Cardiac fibroblast (primary cell): ENCODE data around the gene CCDC136.

Experiments used
- DNase-seq, 2 donors: peaks; one replicate each; pipeline versions ENCODE4 v3.0.0 to v3.0.0-alpha.2; 2010; ENCODE audit warnings: low read depth in 2 of 2
- H3K4me3 ChIP-seq, 2 donors: replicated peaks in 1 of 2; 1 replicate in 1 of 2; 2 replicates in 1 of 2; pipeline ENCODE4 v1.5.1; 2011; ENCODE audit warnings: low read depth in 2 of 2, low read length in 2 of 2, mild to moderate bottlenecking in 2 of 2, moderate library complexity in 1 of 2
- TF ChIP-seq, protein P1 (sequence below): IDR thresholded peaks from one replicate; pipeline ENCODE4 v1.5.1; 2011; ENCODE audit warnings: low read depth, mild to moderate bottlenecking, low read length, inconsistent platforms

The CCDC136 gene

DNA sequence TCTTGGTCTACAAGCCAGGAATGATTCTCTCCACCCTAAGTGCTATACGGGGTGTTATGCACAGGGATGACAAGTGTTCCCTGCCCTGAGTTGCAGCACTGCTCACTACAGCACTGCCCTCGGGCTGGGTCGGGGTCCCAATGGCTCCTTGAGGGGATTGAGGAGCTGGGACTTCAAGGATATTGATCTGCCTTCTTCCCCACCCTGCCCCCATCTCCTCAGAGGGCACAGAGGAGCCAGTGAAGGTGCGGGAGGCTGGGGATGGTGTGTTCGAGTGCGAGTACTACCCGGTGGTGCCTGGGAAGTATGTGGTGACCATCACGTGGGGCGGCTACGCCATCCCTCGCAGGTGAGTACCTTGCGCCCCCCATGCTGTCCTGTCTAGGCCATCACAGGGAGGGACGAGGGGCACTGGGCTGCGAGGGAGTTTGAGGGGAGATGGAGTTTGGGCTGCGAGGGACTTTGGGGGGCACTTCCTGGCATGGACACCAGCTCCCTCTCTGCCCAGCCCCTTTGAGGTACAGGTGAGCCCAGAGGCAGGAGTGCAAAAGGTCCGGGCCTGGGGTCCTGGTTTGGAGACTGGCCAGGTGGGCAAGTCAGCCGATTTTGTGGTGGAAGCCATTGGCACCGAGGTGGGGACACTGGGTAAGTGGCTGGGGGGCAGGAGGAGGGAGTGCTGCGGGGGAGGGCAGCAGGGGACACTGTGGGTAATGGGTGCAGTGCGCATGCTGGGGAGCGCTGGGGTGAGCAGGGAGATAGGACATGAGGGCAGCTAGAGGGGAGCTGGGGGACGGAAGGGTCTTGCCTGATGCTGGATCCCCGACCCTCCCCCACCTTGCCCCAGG is 48.8 kb downstream of the CCDC136 start:
- DNase-seq, result no peak
- TF ChIP-seq, protein P1, sequence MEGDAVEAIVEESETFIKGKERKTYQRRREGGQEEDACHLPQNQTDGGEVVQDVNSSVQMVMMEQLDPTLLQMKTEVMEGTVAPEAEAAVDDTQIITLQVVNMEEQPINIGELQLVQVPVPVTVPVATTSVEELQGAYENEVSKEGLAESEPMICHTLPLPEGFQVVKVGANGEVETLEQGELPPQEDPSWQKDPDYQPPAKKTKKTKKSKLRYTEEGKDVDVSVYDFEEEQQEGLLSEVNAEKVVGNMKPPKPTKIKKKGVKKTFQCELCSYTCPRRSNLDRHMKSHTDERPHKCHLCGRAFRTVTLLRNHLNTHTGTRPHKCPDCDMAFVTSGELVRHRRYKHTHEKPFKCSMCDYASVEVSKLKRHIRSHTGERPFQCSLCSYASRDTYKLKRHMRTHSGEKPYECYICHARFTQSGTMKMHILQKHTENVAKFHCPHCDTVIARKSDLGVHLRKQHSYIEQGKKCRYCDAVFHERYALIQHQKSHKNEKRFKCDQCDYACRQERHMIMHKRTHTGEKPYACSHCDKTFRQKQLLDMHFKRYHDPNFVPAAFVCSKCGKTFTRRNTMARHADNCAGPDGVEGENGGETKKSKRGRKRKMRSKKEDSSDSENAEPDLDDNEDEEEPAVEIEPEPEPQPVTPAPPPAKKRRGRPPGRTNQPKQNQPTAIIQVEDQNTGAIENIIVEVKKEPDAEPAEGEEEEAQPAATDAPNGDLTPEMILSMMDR, result no peak
- H3K4me3 ChIP-seq, result no peak overlapping the region

DNA sequence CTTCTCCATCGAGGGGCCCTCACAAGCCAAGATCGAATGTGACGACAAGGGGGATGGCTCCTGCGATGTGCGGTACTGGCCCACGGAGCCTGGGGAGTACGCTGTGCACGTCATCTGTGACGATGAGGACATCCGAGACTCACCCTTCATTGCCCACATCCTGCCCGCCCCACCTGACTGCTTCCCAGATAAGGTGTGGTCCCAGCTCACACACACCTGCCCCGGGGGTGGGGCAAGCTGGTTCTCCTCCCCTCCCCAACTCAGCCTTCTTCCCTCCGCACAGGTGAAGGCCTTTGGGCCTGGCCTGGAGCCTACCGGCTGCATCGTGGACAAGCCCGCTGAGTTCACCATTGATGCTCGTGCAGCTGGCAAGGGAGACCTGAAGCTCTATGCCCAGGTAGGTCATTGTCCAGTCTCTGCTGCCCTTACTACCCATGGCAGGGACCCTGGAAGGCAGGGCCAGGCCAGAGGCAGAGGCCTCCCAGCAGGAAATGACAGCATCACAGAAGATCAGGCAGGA is 49.5 kb downstream of the CCDC136 start:
- no peak overlapping the region for H3K4me3 ChIP-seq
- DNase-seq, result no peak
- TF ChIP-seq, protein P1, result no peak

DNA sequence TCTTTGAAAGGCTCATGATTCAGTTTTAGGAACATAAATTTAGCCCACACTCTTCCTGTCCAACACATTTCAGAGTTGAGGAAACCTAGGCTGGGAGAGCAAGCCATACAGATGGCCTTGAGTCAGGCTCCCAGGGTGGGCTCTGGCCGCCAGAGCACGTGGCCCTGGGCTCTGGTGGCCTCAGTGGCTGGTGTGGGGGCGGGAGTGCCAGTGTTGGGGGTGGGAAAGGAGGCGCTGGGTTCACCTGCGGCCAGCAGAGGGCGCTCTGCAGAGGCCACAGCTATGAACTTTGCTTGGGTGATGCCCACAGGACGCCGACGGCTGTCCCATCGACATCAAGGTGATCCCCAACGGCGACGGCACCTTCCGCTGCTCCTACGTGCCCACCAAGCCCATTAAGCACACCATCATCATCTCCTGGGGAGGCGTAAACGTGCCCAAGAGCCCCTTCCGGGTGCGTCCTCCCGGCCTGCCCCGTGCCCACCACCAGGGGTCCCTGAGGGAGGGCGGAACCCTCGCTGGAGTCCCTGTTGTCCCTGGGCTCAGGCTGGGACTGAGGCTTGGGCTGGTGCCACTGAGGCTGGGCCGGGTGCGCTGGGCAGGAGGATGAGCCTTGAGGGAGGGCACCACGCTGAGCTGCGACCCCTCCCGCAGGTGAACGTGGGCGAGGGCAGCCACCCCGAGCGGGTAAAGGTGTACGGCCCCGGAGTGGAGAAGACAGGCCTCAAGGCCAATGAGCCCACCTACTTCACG is 50.3 kb downstream of the CCDC136 start:
- DNase-seq, result peak; percentile 35 to 42
- H3K4me3 ChIP-seq, result no peak overlapping the region
- TF ChIP-seq, protein P1, result peak; percentile 65

DNA sequence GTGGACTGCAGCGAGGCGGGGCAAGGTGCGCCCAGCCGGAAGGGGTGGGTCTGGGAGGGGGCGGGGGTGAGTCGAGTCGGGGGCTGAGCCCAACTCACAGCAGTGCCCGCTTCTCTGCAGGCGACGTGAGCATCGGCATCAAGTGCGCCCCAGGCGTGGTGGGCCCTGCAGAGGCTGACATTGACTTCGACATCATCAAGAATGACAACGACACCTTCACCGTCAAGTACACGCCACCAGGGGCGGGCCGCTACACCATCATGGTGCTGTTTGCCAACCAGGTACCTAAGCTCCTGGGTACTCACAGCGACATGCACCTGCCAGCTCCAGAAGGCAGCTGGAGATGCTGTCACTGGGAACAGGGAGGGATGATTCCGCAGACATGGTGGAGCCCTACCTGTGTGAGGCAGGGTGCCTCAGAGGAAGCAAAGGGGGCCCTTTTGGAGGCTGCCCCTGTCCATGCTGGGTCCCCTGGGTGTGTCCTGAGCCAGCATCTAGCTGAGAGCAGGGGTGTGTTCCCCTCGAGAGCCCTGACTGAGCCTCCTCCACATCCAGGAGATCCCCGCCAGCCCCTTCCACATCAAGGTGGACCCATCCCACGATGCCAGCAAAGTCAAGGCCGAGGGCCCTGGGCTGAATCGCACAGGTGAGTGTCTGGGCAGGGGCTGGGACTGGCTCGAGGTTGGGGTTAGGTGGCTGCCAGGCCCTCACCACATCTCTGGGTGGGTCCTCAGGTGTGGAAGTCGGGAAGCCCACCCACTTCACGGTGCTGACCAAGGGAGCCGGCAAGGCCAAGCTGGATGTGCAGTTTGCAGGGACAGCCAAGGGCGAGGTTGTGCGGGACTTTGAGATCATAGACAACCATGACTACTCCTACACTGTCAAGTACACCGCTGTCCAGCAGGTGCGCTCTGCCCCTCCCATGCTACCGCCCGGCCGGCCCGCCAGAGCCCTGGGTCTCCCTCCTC is 51.2 kb downstream of the CCDC136 start:
- no peak overlapping the region for H3K4me3 ChIP-seq
- no peak for DNase-seq
- TF ChIP-seq, protein P1, result no peak

DNA sequence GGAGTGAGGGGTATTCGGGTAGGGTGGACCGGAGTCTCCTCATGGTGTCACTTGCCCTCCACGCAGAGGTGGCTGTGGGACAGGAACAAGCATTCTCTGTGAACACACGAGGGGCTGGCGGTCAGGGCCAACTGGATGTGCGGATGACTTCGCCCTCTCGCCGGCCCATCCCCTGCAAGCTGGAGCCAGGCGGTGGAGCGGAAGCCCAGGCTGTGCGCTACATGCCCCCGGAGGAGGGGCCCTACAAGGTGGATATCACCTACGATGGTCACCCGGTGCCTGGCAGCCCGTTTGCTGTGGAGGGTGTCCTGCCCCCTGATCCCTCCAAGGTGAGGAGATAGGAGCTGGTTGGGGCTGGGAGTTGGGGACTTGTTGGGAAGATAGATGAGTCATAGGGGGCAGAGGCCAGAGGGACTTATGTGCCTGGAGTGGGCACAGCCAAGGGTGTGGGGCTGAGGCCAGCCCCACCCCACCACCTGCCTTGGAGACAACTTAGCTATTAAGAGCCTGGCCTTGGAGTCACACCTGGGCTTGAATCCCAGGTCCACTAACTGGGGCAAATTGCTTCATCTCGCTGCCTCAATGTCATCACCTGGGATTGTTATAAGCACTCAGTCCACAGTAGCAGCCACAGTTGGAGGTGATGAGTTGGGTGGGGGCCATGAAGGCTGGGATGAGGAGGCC is 52.3 kb downstream of the CCDC136 start:
- no peak for DNase-seq
- TF ChIP-seq, protein P1, result no peak
- no peak overlapping the region for H3K4me3 ChIP-seq
